GM12892 (cell line): ENCODE data around the gene CAT.

Source experiments
- POLR2A ChIP-seq: IDR thresholded peaks from 2 replicates; pipeline ENCODE4 v1.6.1; 2011; ENCODE audit warnings: low read depth, low read length, control low read depth
- POLR2AphosphoS5 ChIP-seq: IDR thresholded peaks from 2 replicates; pipeline ENCODE4 v1.6.1; 2011; ENCODE audit warnings: low read depth, low read length, control low read depth

GRCh38 chr11:34419158-34419557 is 19.6 kb upstream of the CAT start:
- TF ChIP-seq POLR2AphosphoS5: no peak
- TF ChIP-seq POLR2A: no peak
